Mesenteric fat pad (tissue), 1 donor: Measurements from ENCODE around the gene MOB3B. TPM values are rescaled to one million over a fixed set of nuclear protein-coding genes. Genes with fewer than 3 reads are reported as not detected.
"Not testable (repeated sequence)": the region's sequence is repeated elsewhere in the genome, so short reads cannot be mapped to it uniquely, and the experiment has no call there.

Experiments
- DNase-seq: peaks from one replicate; pipeline ENCODE4 v3.0.0-alpha.2; 2020; ENCODE audit warnings: low spot score
- total RNA-seq: library from RNA; stranded (reverse); fragmentation: NEBNext Ultra II Directional; extraction: Animal tissue kit (Norgen Biotek cat#: 25700); gene quantifications from one replicate; pipeline ENCODE4 v1.2.1, GENCODE V29; 2021
- donor health status: DM: yes; HTN: yes; CAD: no.

MOB3B gene
- total RNA-seq, 1 donor from 2014 or later: 3.8 TPM

GRCh38 chr9:27482709-27483108, 46.9 kb downstream of the MOB3B start:
- DNase-seq: no peak

GRCh38 chr9:27478322-27478721, 51.3 kb downstream of the MOB3B start:
- DNase-seq: no peak

GRCh38 chr9:27476870-27477515, 52.6 kb downstream of the MOB3B start:
- no peak for DNase-seq

GRCh38 chr9:27475057-27475595, 54.5 kb downstream of the MOB3B start:
- DNase-seq: no peak

GRCh38 chr9:27474305-27474704, 55.3 kb downstream of the MOB3B start:
- DNase-seq: no peak

GRCh38 chr9:27473111-27473529, 56.5 kb downstream of the MOB3B start:
- no peak for DNase-seq

GRCh38 chr9:27472195-27472594, 57.4 kb downstream of the MOB3B start:
- DNase-seq: no peak

- no peak for DNase-seq
Measured at GRCh38 chr9:27471789-27472188, 57.8 kb downstream of the MOB3B start.

- DNase-seq: no peak
Measured at GRCh38 chr9:27471366-27471765, 58.2 kb downstream of the MOB3B start.

GRCh38 chr9:27470291-27470856, 59.2 kb downstream of the MOB3B start:
- DNase-seq: no peak

- DNase-seq: no peak
Measured at GRCh38 chr9:27469550-27469949, 60.1 kb downstream of the MOB3B start.

- no peak for DNase-seq
Measured at GRCh38 chr9:27468462-27469110, 61.0 kb downstream of the MOB3B start.

GRCh38 chr9:27468000-27468399, 61.6 kb downstream of the MOB3B start:
- DNase-seq: no peak

GRCh38 chr9:27467486-27467885, 62.1 kb downstream of the MOB3B start:
- no peak for DNase-seq

- not testable (repeated sequence) for DNase-seq
Measured at GRCh38 chr9:27466516-27466915, 63.1 kb downstream of the MOB3B start.

- not testable (repeated sequence) for DNase-seq
Measured at GRCh38 chr9:27464950-27465349, 64.7 kb downstream of the MOB3B start.

- no peak for DNase-seq
Measured at GRCh38 chr9:27462846-27463245, 66.8 kb downstream of the MOB3B start.

GRCh38 chr9:27462434-27462833, 67.2 kb downstream of the MOB3B start:
- DNase-seq: no peak

- DNase-seq: no peak
Measured at GRCh38 chr9:27460226-27461023, 69.2 kb downstream of the MOB3B start.

- DNase-seq: no peak
Measured at GRCh38 chr9:27457445-27457844, 72.2 kb downstream of the MOB3B start.

- DNase-seq: no peak
Measured at GRCh38 chr9:27453860-27454553, 75.6 kb downstream of the MOB3B start.
